ENCODE data around the gene MPND. TPM values are rescaled to one million over a fixed set of nuclear protein-coding genes. Genes with fewer than 3 reads are reported as not detected.

Gene MPND
- total RNA-seq, 1 experiment from 2014 or later, result 37.0 TPM

DNA sequence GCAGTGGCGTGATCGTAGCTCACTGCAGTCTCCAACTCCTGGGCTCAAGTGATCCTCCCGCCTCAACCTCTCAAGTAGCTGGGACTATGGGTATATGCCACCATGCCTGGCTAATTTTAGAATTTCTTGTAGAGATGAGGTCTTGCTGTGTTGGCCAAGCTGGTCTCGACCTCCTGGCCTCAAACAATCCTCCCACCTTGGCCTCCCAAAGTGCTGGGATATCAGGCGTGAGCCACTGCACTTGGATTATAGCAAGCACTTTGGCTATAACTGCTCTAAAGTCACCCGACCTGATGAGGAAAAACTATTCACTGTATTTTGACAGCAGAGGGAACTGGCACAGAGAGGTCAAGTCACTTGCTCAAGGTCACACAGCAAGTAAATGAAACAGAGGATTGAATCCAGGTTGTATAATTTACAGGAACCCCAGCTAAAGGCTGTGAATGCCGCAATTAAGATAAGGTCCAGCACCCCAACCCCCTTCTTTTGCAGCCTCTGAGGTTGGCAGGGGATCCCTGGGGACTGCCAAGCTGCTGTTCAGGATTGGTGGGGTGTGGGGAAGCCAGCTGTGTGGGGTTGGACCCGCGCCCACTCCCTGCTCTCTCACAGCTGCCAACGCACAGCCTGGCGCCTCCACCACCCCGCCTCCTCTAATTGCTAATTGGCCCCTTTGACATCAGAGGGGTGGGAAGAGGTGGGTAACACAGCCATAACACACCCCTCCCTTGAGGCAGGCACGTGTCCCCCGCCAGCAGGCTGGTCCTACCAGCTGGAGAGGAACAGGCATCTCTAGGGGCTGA is 47.2 kb upstream of the MPND start:
- Histone ChIP-seq H2BK5ac (ENCODE audit: insufficient read length, low read length) (no peak overlapping the region), H3K4me2 (ENCODE audit: insufficient read depth, insufficient read length, low read length) (no peak overlapping the region), H2AK5ac (ENCODE audit: insufficient read length, low read length) (no peak overlapping the region), H3K18ac (ENCODE audit: insufficient read length, low read depth, low read length) (no peak overlapping the region), H3K56ac (ENCODE audit: insufficient read length, low read depth, low read length) (no peak overlapping the region), H3K27ac (ENCODE audit: insufficient read length, low read depth, low read length) (no peak overlapping the region), H2BK120ac (ENCODE audit: low read depth, low read length, poor library complexity, severe bottlenecking) (no peak overlapping the region), H4K5ac (ENCODE audit: insufficient read length, low read depth, low read length) (no peak overlapping the region), H3K23ac (ENCODE audit: insufficient read length, low read depth, low read length) (no peak overlapping the region), H3K4ac (ENCODE audit: low read depth, low read length) (no peak overlapping the region), H2BK12ac (ENCODE audit: insufficient read length, low read depth, low read length) (no peak overlapping the region), H3K27me3 (ENCODE audit: insufficient read depth, low read length) (no peaks in the 10 kb centered on the region), H3K9ac (ENCODE audit: extremely low read depth, insufficient read length, low read length) (no peak overlapping the region), H4K8ac (replicated peaks; ENCODE audit: insufficient read length, low read depth, low read length) (no peak overlapping the region), H2AFZ (ENCODE audit: low read length) (no peak overlapping the region), H3K14ac (ENCODE audit: insufficient read depth, low read length) (no peak overlapping the region), H3K9me3 (ENCODE audit: control insufficient read depth, low read depth, low read length) (no peaks in the 10 kb centered on the region), H2BK20ac (ENCODE audit: low read depth, low read length, poor library complexity, severe bottlenecking) (no peak overlapping the region), H3K79me1 (ENCODE audit: insufficient read depth, low read depth, low read length, poor library complexity, severe bottlenecking) (no peaks in the 10 kb centered on the region), H3K4me1 (ENCODE audit: insufficient read depth, low read length) (no peaks in the 10 kb centered on the region), H3K79me2 (ENCODE audit: insufficient read depth, low read length) (no peaks in the 10 kb centered on the region), H4K20me1 (ENCODE audit: control insufficient read depth, insufficient read depth, insufficient read length) (no peaks in the 10 kb centered on the region), H4K91ac (ENCODE audit: insufficient read length, low read depth, low read length) (no peak overlapping the region), H3K23me2 (ENCODE audit: insufficient read length, low read depth, low read length, poor library complexity, severe bottlenecking) (no peaks in the 10 kb centered on the region), H2BK15ac (ENCODE audit: low read depth, low read length) (no peak overlapping the region), H3T11ph (ENCODE audit: low read length) (no peak overlapping the region)
- no peaks in the 10 kb centered on the region for H3K36me3 Mint-ChIP-seq (ENCODE audit: insufficient read depth in 1 of 3, low read depth in 3 of 3)
- no peaks in the 10 kb centered on the region; a peak in 1 of 5 replicates for H3K9me3 Mint-ChIP-seq
- peak; percentile 63 for DNase-seq
- TF ChIP-seq, protein P1, sequence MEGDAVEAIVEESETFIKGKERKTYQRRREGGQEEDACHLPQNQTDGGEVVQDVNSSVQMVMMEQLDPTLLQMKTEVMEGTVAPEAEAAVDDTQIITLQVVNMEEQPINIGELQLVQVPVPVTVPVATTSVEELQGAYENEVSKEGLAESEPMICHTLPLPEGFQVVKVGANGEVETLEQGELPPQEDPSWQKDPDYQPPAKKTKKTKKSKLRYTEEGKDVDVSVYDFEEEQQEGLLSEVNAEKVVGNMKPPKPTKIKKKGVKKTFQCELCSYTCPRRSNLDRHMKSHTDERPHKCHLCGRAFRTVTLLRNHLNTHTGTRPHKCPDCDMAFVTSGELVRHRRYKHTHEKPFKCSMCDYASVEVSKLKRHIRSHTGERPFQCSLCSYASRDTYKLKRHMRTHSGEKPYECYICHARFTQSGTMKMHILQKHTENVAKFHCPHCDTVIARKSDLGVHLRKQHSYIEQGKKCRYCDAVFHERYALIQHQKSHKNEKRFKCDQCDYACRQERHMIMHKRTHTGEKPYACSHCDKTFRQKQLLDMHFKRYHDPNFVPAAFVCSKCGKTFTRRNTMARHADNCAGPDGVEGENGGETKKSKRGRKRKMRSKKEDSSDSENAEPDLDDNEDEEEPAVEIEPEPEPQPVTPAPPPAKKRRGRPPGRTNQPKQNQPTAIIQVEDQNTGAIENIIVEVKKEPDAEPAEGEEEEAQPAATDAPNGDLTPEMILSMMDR (conservative IDR thresholded peaks at IDR 0.05), result no peak
- WGBS (ENCODE audit: extremely low coverage, insufficient read length, low lambda C conversion rate), result no CpG with 5 or more reads among the region's 14 CpGs
- peaks cover 17% of the 10 kb centered on the region for H3K27me3 Mint-ChIP-seq (ENCODE audit: low read depth)
- H3K27ac Mint-ChIP-seq, result no peak overlapping the region; a peak in 1 of 7 replicates
- H3K4me3 Mint-ChIP-seq, result no peak overlapping the region
- H3K4me1 Mint-ChIP-seq, result peaks cover 5 to 8% of the 10 kb centered on the region in 2 experiments

All from H9 (cell line).